ENCODE measurements around the gene TMEM128. TPM values are rescaled to one million over a fixed set of nuclear protein-coding genes. Genes with fewer than 3 reads are reported as not detected.

TMEM128 gene, protein sequence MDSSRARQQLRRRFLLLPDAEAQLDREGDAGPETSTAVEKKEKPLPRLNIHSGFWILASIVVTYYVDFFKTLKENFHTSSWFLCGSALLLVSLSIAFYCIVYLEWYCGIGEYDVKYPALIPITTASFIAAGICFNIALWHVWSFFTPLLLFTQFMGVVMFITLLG
- total RNA-seq: 25.0 to 31.7 TPM (median 25.6 TPM) in 3 replicates

- H3K4me3 Mint-ChIP-seq: peak within 1 kb of the TSS; percentile 86
- peaks cover 18% of the 10 kb centered on the region for H3K4me1 Mint-ChIP-seq
- H3K27ac Mint-ChIP-seq: peak within 1 kb of the TSS; percentile 97
- peaks cover 16% of the 10 kb centered on the region for H3K36me3 Mint-ChIP-seq
- peak; percentile 81 to 91 for DNase-seq (ENCODE audit: low spot score in 2 of 2, unreplicated experiment in 2 of 2)
- TF ChIP-seq CTCF (IDR thresholded peaks at IDR 0.05; ENCODE audit: unreplicated experiment): no peak
- no peaks in the 10 kb centered on the region for H3K9me3 Mint-ChIP-seq
- peaks cover 8% of the 10 kb centered on the region for H3K27me3 Mint-ChIP-seq (ENCODE audit: low read depth)
Observed at GRCh38 chr4:4248029-4248884, at the start of gene TMEM128. TMEM128 (minus strand) TSS chr4:4248223; CDS start chr4:4248202, 21 bp downstream.

DNA sequence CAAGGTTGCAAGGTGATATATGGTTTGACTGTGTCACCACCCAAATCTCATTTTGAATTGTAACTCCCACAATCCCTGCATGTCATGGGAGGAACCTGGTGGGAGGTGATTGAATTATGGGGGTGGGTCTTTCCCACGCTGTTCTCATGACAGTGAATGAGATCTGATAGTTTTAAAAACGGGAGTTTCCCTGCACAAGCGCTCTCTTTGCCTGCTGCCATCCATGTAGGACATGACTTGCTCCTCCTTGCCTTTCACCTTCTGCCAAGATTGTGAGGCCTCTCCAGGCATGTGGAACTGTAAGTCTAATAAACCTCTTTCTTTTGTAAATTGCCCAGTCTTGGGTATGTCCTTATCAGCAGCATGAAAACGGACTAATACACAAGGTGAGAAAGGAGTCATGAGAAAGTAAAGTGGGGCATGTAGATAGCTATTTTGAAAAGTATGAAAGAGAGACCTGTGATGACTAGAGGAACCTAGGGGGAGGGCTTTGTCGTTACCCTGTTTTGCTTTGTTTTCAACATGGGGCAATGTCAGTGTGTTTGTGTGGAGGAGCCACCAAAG is 48.3 kb upstream of the TMEM128 start:
- Mint-ChIP-seq H3K4me1 (peaks cover 4% of the 10 kb centered on the region), H3K9me3 (peaks cover 16% of the 10 kb centered on the region), H3K27me3 (ENCODE audit: low read depth) (no peaks in the 10 kb centered on the region), H3K4me3 (no peak overlapping the region), H3K36me3 (peaks cover 18% of the 10 kb centered on the region), H3K27ac (no peak overlapping the region)
- DNase-seq (ENCODE audit: low spot score in 2 of 2, unreplicated experiment in 2 of 2): peak in 1 of 2 experiments; percentile 14
- TF ChIP-seq CTCF (IDR thresholded peaks at IDR 0.05; ENCODE audit: unreplicated experiment): no peak

DNA sequence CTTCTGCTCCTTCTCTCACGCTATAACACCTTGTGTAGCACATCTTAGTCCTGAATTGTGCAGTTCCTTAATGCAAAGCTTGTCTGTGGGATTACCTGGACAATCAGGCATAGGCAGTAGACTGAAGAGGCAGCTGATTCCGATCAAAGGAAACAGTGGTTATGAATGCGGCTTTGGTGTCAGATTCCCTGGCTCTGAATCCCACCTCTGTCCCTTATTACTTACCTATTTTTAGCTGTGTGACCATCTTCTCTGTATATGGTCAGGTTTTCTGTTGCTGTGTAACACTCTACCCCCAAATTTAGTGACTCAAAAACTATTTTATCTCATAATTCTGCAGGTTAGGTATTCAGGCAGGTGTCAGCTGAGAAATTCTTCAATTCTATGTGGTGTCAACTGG is 45.3 kb upstream of the TMEM128 start:
- DNase-seq (ENCODE audit: low spot score in 2 of 2, unreplicated experiment in 2 of 2): no peak
- Mint-ChIP-seq H3K27me3 (ENCODE audit: low read depth) (no peaks in the 10 kb centered on the region), H3K4me1 (peaks cover 21% of the 10 kb centered on the region), H3K4me3 (no peak overlapping the region), H3K9me3 (peaks cover 16% of the 10 kb centered on the region), H3K27ac (no peak overlapping the region), H3K36me3 (peaks cover 18% of the 10 kb centered on the region)
- no peak for TF ChIP-seq CTCF (IDR thresholded peaks at IDR 0.05; ENCODE audit: unreplicated experiment)

DNA sequence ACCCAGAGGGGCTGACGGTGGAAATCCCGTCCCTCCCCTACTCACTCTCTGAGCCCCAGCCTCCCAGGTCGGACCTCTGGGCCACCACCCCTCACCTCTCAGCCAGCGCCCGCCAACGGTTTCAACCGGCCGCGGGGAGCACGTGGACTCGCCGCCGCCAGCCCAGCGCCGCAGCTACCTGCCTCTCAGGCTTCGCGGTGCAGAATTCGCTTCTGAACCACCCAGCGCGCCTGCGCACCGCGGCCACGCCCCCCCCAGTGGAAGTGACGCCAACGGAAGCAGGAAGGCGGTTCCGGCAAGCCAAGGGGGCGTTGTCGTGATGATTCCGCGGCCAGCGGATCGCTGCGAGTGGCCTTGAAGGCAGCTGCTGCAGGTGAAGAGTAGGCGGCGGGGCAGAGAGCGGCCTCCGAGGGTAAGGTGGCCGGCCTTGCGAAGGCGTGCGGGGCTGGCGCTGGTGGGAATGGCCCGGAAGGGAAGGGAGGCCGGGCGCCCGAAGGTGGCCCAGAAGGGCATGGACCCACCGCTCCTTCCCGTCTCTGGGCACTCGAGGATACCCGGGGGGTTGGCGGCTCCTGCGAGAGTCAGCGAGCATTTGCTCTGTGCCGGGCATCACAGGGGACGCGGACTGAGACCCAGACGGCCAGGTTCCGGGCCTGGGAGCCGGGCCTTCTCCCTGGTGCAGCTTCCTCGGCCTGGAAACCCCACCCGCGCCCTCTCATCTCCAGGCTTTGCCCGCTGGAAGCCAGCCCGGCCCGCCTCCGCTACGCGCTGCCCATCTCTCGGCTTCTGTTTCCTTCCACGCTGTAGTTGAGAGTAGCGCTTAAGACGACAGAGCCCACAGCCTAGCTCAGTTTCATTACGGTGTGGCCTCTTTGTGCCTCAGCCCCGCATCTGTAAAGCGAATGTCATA is 42.2 kb upstream of the TMEM128 start, which contains the start of the genes LYAR and ZBTB49:
Gene LYAR, minus strand, starts transcription at position 214 of the 910 bp plus-strand sequence. CDS start 6,412 bp downstream, outside the sequence.
Gene ZBTB49, plus strand, starts transcription at position 311 of the 910 bp plus-strand sequence. CDS start 9,695 bp downstream, outside the sequence.
- Mint-ChIP-seq H3K36me3 (peaks cover 7% of the 10 kb centered on the region), H3K4me1 (peaks cover 21% of the 10 kb centered on the region), H3K4me3 (peak within 1 kb of the TSS; percentile 95), H3K27me3 (ENCODE audit: low read depth) (no peaks in the 10 kb centered on the region), H3K27ac (peak within 1 kb of the TSS; percentile 91), H3K9me3 (peaks cover 5% of the 10 kb centered on the region)
- no peak for TF ChIP-seq CTCF (IDR thresholded peaks at IDR 0.05; ENCODE audit: unreplicated experiment)
- DNase-seq (ENCODE audit: low spot score in 2 of 2, unreplicated experiment in 2 of 2): peak; percentile 93 to 99

- peaks cover 2% of the 10 kb centered on the region for H3K36me3 Mint-ChIP-seq
- no peaks in the 10 kb centered on the region for H3K27me3 Mint-ChIP-seq (ENCODE audit: low read depth)
- DNase-seq (ENCODE audit: low spot score in 2 of 2, unreplicated experiment in 2 of 2): no peak
- H3K9me3 Mint-ChIP-seq: no peaks in the 10 kb centered on the region
- TF ChIP-seq CTCF (IDR thresholded peaks at IDR 0.05; ENCODE audit: unreplicated experiment): no peak
- peaks cover 21% of the 10 kb centered on the region for H3K4me1 Mint-ChIP-seq
- peak overlapping the region; percentile 95 for H3K4me3 Mint-ChIP-seq
- peak overlapping the region; percentile 86 for H3K27ac Mint-ChIP-seq
Observed at GRCh38 chr4:4289597-4289940, 41.5 kb upstream of the TMEM128 start.

All from mesothelial cell of epicardium (in vitro differentiated cells).